ENCODE measurements around the gene NCAPH2.

DNA sequence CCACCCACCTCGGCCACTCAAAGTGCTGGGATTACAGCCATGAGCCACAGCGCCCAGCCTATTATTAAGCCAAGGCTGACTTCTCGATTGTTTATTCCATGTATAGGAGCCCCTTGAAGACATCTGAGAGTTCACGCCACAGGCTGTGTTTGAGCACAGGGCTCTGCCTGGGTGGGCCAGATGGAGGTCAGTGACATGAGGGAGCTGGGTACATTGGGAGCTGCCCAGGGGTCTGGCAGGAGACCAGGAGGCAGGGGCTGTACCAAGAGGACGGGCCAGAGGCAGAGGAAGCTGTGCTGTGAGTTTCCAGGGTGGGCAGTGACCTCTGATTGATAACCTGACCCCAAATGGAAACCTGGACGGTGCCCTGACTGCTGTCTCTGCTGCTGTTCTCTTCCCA lies 5.9 kb upstream of the NCAPH2 start:
- TF ChIP-seq CTCF (IDR thresholded peaks at IDR 0.05) = no peak
- TF ChIP-seq POLR2A (IDR thresholded peaks at IDR 0.05) = no peak

Measured in uterus (tissue), 2 donors.